K562 (cell line): ENCODE data around the gene API5.

Experiments
- JUND ChIP-seq, 2 experiments: IDR thresholded peaks; 2 replicates in 1 of 2; 3 replicates in 1 of 2; pipeline ENCODE4 v1.6.1; 2011; ENCODE audit warnings: borderline replicate concordance in 2 of 2, low read depth in 2 of 2, low read length in 2 of 2, improper control_type of control experiment in 1 of 2, missing biosample characterization in 1 of 2, missing genetic modification characterization in 1 of 2, missing genetic modification reagents in 1 of 2
- PCBP1 ChIP-seq: fragments of 200-400 bp; formaldehyde crosslinking; IDR thresholded peaks from 2 replicates; pipeline ENCODE4 v1.6.1; 2018; ENCODE audit warnings: mild to moderate bottlenecking, low read depth, low read length; ENCODE audit not compliant: poor library complexity, severe bottlenecking
- RNF2 ChIP-seq: sonication (generic); IDR thresholded peaks from 2 replicates; pipeline ENCODE4 v1.6.1; 2016
- TCF7 ChIP-seq: sonication (generic); IDR thresholded peaks from 2 replicates; pipeline ENCODE4 v1.6.1; 2016; ENCODE audit warnings: antibody characterized with exemption, borderline replicate concordance
- TF ChIP-seq, protein P1 (sequence below), 3 experiments: IDR thresholded peaks in 2 of 3; conservative IDR thresholded peaks in 1 of 3; 2 replicates each; pipeline ENCODE4 v1.5.1; 2011 to 2012; ENCODE audit warnings: low read length in 3 of 3, mild to moderate bottlenecking in 3 of 3, control low read depth in 2 of 3, improper control_type of control experiment in 1 of 3, inconsistent platforms in 1 of 3, low read depth in 1 of 3, mixed read lengths in 1 of 3, moderate library complexity in 1 of 3; ENCODE audit not compliant: insufficient read depth in 2 of 3

DNA sequence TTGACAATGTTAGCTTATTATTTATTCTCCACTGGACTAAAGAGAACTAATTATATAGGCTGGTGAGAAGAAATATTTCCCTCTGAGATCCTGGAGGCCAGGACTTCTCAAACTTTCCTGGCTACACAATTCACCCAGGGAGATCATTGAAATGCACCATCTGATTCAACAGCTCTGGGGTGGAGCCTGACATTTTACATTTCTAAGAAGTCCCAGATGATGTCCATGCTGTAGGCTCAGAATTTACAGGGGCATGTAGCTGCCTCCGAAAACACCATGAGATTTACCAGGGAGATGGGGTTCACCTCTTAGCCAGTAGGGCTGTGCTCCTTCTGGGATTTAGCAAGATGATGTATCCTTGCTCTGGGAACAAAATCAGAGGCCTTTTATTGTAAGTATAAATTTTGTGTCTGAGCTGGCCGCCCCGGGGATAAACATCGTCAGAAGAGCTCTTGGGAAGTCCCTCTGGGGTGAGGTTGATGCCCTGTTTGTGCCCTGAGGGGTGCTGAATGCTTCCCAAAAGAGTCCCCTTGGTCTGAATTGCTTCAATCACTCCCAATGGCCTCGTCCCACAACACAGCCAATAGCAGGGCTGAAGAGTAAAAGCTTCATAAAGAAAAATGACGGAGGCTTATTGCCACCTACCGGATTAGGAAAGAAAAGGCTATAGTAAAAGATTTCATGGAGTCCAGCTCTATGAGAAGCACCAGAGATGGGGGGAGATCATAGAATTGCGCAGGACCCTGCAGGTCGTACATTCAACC lies 33.4 kb upstream of the API5 start:
- TF ChIP-seq JUND (IDR thresholded peaks at IDR 0.05; ENCODE audit: borderline replicate concordance, low read depth, low read length) = no peak
- no peak for TF ChIP-seq JUND (tag; IDR thresholded peaks at IDR 0.05; ENCODE audit: borderline replicate concordance, low read depth, low read length)
- TF ChIP-seq TCF7 = no peak
- TF ChIP-seq RNF2 = no peak
- TF ChIP-seq, protein P1, sequence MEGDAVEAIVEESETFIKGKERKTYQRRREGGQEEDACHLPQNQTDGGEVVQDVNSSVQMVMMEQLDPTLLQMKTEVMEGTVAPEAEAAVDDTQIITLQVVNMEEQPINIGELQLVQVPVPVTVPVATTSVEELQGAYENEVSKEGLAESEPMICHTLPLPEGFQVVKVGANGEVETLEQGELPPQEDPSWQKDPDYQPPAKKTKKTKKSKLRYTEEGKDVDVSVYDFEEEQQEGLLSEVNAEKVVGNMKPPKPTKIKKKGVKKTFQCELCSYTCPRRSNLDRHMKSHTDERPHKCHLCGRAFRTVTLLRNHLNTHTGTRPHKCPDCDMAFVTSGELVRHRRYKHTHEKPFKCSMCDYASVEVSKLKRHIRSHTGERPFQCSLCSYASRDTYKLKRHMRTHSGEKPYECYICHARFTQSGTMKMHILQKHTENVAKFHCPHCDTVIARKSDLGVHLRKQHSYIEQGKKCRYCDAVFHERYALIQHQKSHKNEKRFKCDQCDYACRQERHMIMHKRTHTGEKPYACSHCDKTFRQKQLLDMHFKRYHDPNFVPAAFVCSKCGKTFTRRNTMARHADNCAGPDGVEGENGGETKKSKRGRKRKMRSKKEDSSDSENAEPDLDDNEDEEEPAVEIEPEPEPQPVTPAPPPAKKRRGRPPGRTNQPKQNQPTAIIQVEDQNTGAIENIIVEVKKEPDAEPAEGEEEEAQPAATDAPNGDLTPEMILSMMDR (IDR thresholded peaks at IDR 0.05 in 2 of 3, conservative IDR thresholded peaks at IDR 0.05 in 1 of 3; ENCODE audit: insufficient read depth in 2 of 3, low read depth in 1 of 3, low read length in 3 of 3) = peak; percentile 27 to 65 (median 51); a peak in 5 of 6 replicates
- TF ChIP-seq PCBP1 = no peak
